GM18505 (cell line): ENCODE data around the gene SP8.
A peak's percentile ranks its signal among the peaks of the same experiment; 100 is the strongest.

Source experiments
- ATAC-seq: cut with Tn5 transposase; IDR thresholded peaks from one replicate; pipeline ENCODE4 v1.9.1; 2021; ENCODE audit not compliant: unreplicated experiment
- POLR2A ChIP-seq: IDR thresholded peaks from 4 replicates; pipeline ENCODE4 v1.6.1; 2011; ENCODE audit warnings: borderline replicate concordance; ENCODE audit not compliant: insufficient read depth, insufficient read length; ENCODE audit errors: extremely low read depth

SP8 gene

GRCh38 chr7:20790375-20790774 lies 3.7 kb upstream of the SP8 start:
- no peak for ATAC-seq
- no peak for TF ChIP-seq POLR2A

- TF ChIP-seq POLR2A: no peak
- ATAC-seq: no peak
Measured at GRCh38 chr7:20788420-20788990, 1.8 kb upstream of the SP8 start.

- no peak for ATAC-seq
- TF ChIP-seq POLR2A: no peak
Measured at GRCh38 chr7:20787660-20788419, 1.2 kb upstream of the SP8 start.

GRCh38 chr7:20786421-20786778 lies 286 bp downstream of the SP8 start:
- TF ChIP-seq POLR2A: no peak
- no peak for ATAC-seq

- no peak for ATAC-seq
Measured at GRCh38 chr7:20786049-20786412, 655 bp downstream of the SP8 start.

GRCh38 chr7:20785157-20786048 lies 1.3 kb downstream of the SP8 start:
- no peak for TF ChIP-seq POLR2A
- no peak for ATAC-seq

More at GRCh38 chr7:20786049-20786412, 655 bp downstream of the SP8 start:
- no peak for TF ChIP-seq POLR2A

GRCh38 chr7:20784388-20785156 lies 2.1 kb downstream of the SP8 start:
- ATAC-seq: no peak
- TF ChIP-seq POLR2A: no peak

- no peak for TF ChIP-seq POLR2A
- ATAC-seq: no peak
Measured at GRCh38 chr7:20783700-20784387, 2.8 kb downstream of the SP8 start.

- no peak for TF ChIP-seq POLR2A
- no peak for ATAC-seq
Measured at GRCh38 chr7:20783125-20783699, 3.5 kb downstream of the SP8 start.

- ATAC-seq: no peak
- no peak for TF ChIP-seq POLR2A
Measured at GRCh38 chr7:20779041-20779440, 7.6 kb downstream of the SP8 start.

GRCh38 chr7:20778063-20778721 lies 8.5 kb downstream of the SP8 start:
- ATAC-seq: peak; percentile 93
- no peak for TF ChIP-seq POLR2A
